HEK293 (cell line): ENCODE measurements around the gene RAB11FIP5.

Source experiments
- GLIS1 ChIP-seq: fragments of 450-650 bp; formaldehyde crosslinking; IDR thresholded peaks from 2 replicates; pipeline ENCODE4 v1.5.1; 2016; ENCODE audit warnings: missing biosample characterization, missing genetic modification characterization
- GLIS2 ChIP-seq: fragments of 450-650 bp; formaldehyde crosslinking; IDR thresholded peaks from 2 replicates; pipeline ENCODE4 v1.5.1; 2016; ENCODE audit warnings: missing biosample characterization, missing genetic modification characterization
- KLF1 ChIP-seq: fragments of 450-650 bp; formaldehyde crosslinking; IDR thresholded peaks from 2 replicates; pipeline ENCODE4 v1.5.1; 2016; ENCODE audit warnings: missing biosample characterization, missing genetic modification characterization
- KLF16 ChIP-seq: fragments of 450-650 bp; formaldehyde crosslinking; IDR thresholded peaks from 2 replicates; pipeline ENCODE4 v1.5.1; 2017; ENCODE audit warnings: missing biosample characterization, missing genetic modification characterization
- KLF9 ChIP-seq: fragments of 450-650 bp; formaldehyde crosslinking; IDR thresholded peaks from 2 replicates; pipeline ENCODE4 v1.5.1; 2016; ENCODE audit warnings: missing biosample characterization, missing genetic modification characterization, low read depth
- MYNN ChIP-seq: fragments of 450-650 bp; formaldehyde crosslinking; IDR thresholded peaks from 2 replicates; pipeline ENCODE4 v1.5.1; 2016; ENCODE audit warnings: missing biosample characterization, missing genetic modification characterization, borderline replicate concordance
- MZF1 ChIP-seq: fragments of 450-650 bp; formaldehyde crosslinking; IDR thresholded peaks from 2 replicates; pipeline ENCODE4 v1.5.1; 2017; ENCODE audit warnings: missing biosample characterization, missing genetic modification characterization, borderline replicate concordance
- SP7 ChIP-seq: fragments of 450-650 bp; formaldehyde crosslinking; IDR thresholded peaks from 2 replicates; pipeline ENCODE4 v1.5.1; 2016; ENCODE audit warnings: missing biosample characterization, missing genetic modification characterization
- TRIM28 ChIP-seq: IDR thresholded peaks from 2 replicates; pipeline ENCODE4 v1.6.1; 2011; ENCODE audit warnings: low read length, control low read depth, borderline replicate concordance
- YY2 ChIP-seq: fragments of 450-650 bp; formaldehyde crosslinking; IDR thresholded peaks from 2 replicates; pipeline ENCODE4 v1.5.1; 2016; ENCODE audit warnings: missing biosample characterization, missing genetic modification characterization
- ZBTB21 ChIP-seq: fragments of 450-650 bp; formaldehyde crosslinking; IDR thresholded peaks from 2 replicates; pipeline ENCODE4 v1.5.1; 2017; ENCODE audit warnings: missing biosample characterization, missing genetic modification characterization
- ZNF202 ChIP-seq: fragments of 450-650 bp; formaldehyde crosslinking; IDR thresholded peaks from 2 replicates; pipeline ENCODE4 v1.5.1; 2016; ENCODE audit warnings: missing biosample characterization, missing genetic modification characterization, borderline replicate concordance
- ZNF23 ChIP-seq: fragments of 450-650 bp; formaldehyde crosslinking; IDR thresholded peaks from 2 replicates; pipeline ENCODE4 v1.5.1; 2016; ENCODE audit warnings: missing biosample characterization, missing genetic modification characterization, borderline replicate concordance
- ZNF239 ChIP-seq: fragments of 450-650 bp; formaldehyde crosslinking; IDR thresholded peaks from 2 replicates; pipeline ENCODE4 v1.5.1; 2016; ENCODE audit warnings: missing biosample characterization, missing genetic modification characterization
- ZNF37A ChIP-seq: fragments of 450-650 bp; IDR thresholded peaks from 2 replicates; pipeline ENCODE4 v1.5.1; 2018; ENCODE audit warnings: missing biosample characterization, missing genetic modification characterization
- ZNF423 ChIP-seq: fragments of 450-650 bp; formaldehyde crosslinking; IDR thresholded peaks from 2 replicates; pipeline ENCODE4 v1.5.1; 2016; ENCODE audit warnings: missing biosample characterization, missing genetic modification characterization
- ZNF48 ChIP-seq: fragments of 450-650 bp; formaldehyde crosslinking; IDR thresholded peaks from 2 replicates; pipeline ENCODE4 v1.5.1; 2016; ENCODE audit warnings: missing biosample characterization, missing genetic modification characterization
- ZNF701 ChIP-seq: fragments of 450-650 bp; formaldehyde crosslinking; IDR thresholded peaks from 2 replicates; pipeline ENCODE4 v1.5.1; 2016; ENCODE audit warnings: missing biosample characterization, missing genetic modification characterization
- ZNF843 ChIP-seq: fragments of 450-650 bp; formaldehyde crosslinking; IDR thresholded peaks from 2 replicates; pipeline ENCODE4 v1.5.1; 2016; ENCODE audit warnings: missing biosample characterization, missing genetic modification characterization
- ZSCAN16 ChIP-seq: fragments of 450-650 bp; formaldehyde crosslinking; IDR thresholded peaks from 2 replicates; pipeline ENCODE4 v1.5.1; 2016; ENCODE audit warnings: missing biosample characterization, missing genetic modification characterization
- TF ChIP-seq, protein P1 (sequence below): fragments of 450-650 bp; formaldehyde crosslinking; IDR thresholded peaks from 2 replicates; pipeline ENCODE4 v1.5.1; 2016; ENCODE audit warnings: missing biosample characterization, missing genetic modification characterization
- TF ChIP-seq, protein P2 (sequence below): fragments of 450-650 bp; formaldehyde crosslinking; IDR thresholded peaks from 2 replicates; pipeline ENCODE4 v1.5.1; 2016; ENCODE audit warnings: missing biosample characterization, missing genetic modification characterization
- TF ChIP-seq, protein P3 (sequence below): fragments of 450-650 bp; formaldehyde crosslinking; IDR thresholded peaks from 2 replicates; pipeline ENCODE4 v1.5.1; 2017; ENCODE audit warnings: missing biosample characterization, missing genetic modification characterization
- TF ChIP-seq, protein P4 (sequence below): fragments of 450-650 bp; formaldehyde crosslinking; IDR thresholded peaks from 2 replicates; pipeline ENCODE4 v1.5.1; 2016; ENCODE audit warnings: missing biosample characterization, missing genetic modification characterization
- TF ChIP-seq, protein P5 (sequence below): fragments of 450-650 bp; formaldehyde crosslinking; IDR thresholded peaks from 2 replicates; pipeline ENCODE4 v1.5.1; 2016; ENCODE audit warnings: missing biosample characterization, missing genetic modification characterization
- TF ChIP-seq, protein P6 (sequence below): fragments of 450-650 bp; formaldehyde crosslinking; IDR thresholded peaks from 2 replicates; pipeline ENCODE4 v1.5.1; 2016; ENCODE audit warnings: missing biosample characterization, missing genetic modification characterization

The RAB11FIP5 gene

DNA sequence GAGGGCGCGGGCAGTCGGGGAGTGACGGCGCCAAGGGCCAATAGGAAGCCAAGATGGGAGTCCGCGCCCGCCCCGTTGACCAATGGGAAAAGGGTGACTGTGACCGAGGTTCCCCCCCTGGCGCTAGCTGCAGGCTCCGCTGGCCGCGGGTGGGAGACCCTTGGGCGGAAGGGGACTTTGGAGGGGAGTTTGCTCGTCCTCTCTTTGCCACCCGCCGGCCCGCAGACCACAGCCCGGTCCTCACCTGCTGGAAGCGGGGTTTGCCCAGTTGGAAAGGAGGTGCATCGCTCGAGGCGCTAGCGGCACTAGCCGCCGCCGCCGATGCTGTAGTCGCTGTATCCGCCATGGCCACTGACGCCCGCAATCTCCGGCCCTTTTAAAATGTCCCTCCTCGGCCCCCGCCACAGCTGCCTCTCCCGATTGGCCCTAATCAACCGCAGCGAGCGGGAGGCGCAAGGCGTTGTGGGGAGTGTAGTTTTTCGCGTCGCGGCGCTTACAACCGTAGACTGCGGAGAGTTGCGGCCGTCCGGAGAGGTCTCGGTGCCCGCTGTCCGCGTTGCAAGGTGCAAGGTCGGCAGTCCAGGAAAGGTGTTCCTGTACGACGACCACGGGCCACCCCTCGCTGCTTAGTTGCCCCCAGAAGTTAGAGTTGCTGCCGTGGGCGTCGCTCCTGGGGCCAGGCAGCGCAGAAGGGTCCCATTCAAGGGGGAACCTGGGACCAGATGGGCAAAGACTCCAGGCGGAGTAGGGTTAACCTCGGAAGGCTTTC lies 41.2 kb downstream of the RAB11FIP5 start, which contains the start of gene SFXN5 (continued):
- TF ChIP-seq, protein P1, sequence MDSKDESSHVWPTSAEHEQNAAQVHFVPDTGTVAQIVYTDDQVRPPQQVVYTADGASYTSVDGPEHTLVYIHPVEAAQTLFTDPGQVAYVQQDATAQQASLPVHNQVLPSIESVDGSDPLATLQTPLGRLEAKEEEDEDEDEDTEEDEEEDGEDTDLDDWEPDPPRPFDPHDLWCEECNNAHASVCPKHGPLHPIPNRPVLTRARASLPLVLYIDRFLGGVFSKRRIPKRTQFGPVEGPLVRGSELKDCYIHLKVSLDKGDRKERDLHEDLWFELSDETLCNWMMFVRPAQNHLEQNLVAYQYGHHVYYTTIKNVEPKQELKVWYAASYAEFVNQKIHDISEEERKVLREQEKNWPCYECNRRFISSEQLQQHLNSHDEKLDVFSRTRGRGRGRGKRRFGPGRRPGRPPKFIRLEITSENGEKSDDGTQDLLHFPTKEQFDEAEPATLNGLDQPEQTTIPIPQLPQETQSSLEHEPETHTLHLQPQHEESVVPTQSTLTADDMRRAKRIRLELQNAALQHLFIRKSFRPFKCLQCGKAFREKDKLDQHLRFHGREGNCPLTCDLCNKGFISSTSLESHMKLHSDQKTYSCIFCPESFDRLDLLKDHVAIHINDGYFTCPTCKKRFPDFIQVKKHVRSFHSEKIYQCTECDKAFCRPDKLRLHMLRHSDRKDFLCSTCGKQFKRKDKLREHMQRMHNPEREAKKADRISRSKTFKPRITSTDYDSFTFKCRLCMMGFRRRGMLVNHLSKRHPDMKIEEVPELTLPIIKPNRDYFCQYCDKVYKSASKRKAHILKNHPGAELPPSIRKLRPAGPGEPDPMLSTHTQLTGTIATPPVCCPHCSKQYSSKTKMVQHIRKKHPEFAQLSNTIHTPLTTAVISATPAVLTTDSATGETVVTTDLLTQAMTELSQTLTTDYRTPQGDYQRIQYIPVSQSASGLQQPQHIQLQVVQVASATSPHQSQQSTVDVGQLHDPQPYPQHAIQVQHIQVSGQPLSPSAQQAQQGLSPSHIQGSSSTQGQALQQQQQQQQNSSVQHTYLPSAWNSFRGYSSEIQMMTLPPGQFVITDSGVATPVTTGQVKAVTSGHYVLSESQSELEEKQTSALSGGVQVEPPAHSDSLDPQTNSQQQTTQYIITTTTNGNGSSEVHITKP (tag by site-specific recombination), result peak; percentile 90
- no peak for TF ChIP-seq ZNF23 (tag by site-specific recombination)
- no peak for TF ChIP-seq ZBTB21 (tag by site-specific recombination)
- TF ChIP-seq GLIS2 (tag by site-specific recombination), result peak; percentile 84
- TF ChIP-seq, protein P2, sequence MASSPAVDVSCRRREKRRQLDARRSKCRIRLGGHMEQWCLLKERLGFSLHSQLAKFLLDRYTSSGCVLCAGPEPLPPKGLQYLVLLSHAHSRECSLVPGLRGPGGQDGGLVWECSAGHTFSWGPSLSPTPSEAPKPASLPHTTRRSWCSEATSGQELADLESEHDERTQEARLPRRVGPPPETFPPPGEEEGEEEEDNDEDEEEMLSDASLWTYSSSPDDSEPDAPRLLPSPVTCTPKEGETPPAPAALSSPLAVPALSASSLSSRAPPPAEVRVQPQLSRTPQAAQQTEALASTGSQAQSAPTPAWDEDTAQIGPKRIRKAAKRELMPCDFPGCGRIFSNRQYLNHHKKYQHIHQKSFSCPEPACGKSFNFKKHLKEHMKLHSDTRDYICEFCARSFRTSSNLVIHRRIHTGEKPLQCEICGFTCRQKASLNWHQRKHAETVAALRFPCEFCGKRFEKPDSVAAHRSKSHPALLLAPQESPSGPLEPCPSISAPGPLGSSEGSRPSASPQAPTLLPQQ (tag by site-specific recombination), result peak; percentile 97
- peak; percentile 87 for TF ChIP-seq YY2 (tag by site-specific recombination)
- 0 out of 2 replicates have a peak, but pooled peaks have one; percentile 44 for TF ChIP-seq TRIM28
- peak; percentile 72; the same call in 1 of the 2 replicates for TF ChIP-seq SP7 (tag by site-specific recombination)
- peak; percentile 20; the same call in 1 of the 2 replicates for TF ChIP-seq KLF1 (tag by site-specific recombination)
- TF ChIP-seq ZNF701 (tag by site-specific recombination), result no peak
- TF ChIP-seq KLF9 (tag by site-specific recombination), result 0 out of 2 replicates have a peak, but pooled peaks have one; percentile 38
- no peak for TF ChIP-seq ZNF37A (tag by site-specific recombination)
- no peak for TF ChIP-seq MYNN (tag by site-specific recombination)
- TF ChIP-seq, protein P3, sequence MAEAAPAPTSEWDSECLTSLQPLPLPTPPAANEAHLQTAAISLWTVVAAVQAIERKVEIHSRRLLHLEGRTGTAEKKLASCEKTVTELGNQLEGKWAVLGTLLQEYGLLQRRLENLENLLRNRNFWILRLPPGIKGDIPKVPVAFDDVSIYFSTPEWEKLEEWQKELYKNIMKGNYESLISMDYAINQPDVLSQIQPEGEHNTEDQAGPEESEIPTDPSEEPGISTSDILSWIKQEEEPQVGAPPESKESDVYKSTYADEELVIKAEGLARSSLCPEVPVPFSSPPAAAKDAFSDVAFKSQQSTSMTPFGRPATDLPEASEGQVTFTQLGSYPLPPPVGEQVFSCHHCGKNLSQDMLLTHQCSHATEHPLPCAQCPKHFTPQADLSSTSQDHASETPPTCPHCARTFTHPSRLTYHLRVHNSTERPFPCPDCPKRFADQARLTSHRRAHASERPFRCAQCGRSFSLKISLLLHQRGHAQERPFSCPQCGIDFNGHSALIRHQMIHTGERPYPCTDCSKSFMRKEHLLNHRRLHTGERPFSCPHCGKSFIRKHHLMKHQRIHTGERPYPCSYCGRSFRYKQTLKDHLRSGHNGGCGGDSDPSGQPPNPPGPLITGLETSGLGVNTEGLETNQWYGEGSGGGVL (tag by site-specific recombination), result peak; percentile 29; the same call in 1 of the 2 replicates
- TF ChIP-seq, protein P4, sequence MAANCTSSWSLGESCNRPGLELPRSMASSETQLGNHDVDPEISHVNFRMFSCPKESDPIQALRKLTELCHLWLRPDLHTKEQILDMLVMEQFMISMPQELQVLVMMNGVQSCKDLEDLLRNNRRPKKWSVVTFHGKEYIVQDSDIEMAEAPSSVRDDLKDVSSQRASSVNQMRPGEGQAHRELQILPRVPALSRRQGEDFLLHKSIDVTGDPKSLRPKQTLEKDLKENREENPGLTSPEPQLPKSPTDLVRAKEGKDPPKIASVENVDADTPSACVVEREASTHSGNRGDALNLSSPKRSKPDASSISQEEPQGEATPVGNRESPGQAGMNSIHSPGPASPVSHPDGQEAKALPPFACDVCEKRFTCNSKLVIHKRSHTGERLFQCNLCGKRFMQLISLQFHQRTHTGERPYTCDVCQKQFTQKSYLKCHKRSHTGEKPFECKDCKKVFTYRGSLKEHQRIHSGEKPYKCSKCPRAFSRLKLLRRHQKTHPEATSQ, result no peak
- TF ChIP-seq GLIS1 (tag by site-specific recombination), result peak; percentile 79
- TF ChIP-seq ZNF48 (tag by site-specific recombination), result no peak
- TF ChIP-seq ZNF423, result peak; percentile 36; the same call in 1 of the 2 replicates
- peak; percentile 68; the same call in 1 of the 2 replicates for TF ChIP-seq MZF1
- no peak for TF ChIP-seq ZNF202 (tag by site-specific recombination)
- TF ChIP-seq, protein P5, sequence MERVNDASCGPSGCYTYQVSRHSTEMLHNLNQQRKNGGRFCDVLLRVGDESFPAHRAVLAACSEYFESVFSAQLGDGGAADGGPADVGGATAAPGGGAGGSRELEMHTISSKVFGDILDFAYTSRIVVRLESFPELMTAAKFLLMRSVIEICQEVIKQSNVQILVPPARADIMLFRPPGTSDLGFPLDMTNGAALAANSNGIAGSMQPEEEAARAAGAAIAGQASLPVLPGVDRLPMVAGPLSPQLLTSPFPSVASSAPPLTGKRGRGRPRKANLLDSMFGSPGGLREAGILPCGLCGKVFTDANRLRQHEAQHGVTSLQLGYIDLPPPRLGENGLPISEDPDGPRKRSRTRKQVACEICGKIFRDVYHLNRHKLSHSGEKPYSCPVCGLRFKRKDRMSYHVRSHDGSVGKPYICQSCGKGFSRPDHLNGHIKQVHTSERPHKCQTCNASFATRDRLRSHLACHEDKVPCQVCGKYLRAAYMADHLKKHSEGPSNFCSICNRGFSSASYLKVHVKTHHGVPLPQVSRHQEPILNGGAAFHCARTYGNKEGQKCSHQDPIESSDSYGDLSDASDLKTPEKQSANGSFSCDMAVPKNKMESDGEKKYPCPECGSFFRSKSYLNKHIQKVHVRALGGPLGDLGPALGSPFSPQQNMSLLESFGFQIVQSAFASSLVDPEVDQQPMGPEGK (tag by site-specific recombination), result peak; percentile 94
- no peak for TF ChIP-seq ZSCAN16
- peak; percentile 96 for TF ChIP-seq KLF16 (tag by site-specific recombination)
- TF ChIP-seq ZNF843 (tag by site-specific recombination), result 0 out of 2 replicates have a peak, but pooled peaks have one; percentile 38
- TF ChIP-seq ZNF239 (tag by site-specific recombination), result no peak
- TF ChIP-seq, protein P6, sequence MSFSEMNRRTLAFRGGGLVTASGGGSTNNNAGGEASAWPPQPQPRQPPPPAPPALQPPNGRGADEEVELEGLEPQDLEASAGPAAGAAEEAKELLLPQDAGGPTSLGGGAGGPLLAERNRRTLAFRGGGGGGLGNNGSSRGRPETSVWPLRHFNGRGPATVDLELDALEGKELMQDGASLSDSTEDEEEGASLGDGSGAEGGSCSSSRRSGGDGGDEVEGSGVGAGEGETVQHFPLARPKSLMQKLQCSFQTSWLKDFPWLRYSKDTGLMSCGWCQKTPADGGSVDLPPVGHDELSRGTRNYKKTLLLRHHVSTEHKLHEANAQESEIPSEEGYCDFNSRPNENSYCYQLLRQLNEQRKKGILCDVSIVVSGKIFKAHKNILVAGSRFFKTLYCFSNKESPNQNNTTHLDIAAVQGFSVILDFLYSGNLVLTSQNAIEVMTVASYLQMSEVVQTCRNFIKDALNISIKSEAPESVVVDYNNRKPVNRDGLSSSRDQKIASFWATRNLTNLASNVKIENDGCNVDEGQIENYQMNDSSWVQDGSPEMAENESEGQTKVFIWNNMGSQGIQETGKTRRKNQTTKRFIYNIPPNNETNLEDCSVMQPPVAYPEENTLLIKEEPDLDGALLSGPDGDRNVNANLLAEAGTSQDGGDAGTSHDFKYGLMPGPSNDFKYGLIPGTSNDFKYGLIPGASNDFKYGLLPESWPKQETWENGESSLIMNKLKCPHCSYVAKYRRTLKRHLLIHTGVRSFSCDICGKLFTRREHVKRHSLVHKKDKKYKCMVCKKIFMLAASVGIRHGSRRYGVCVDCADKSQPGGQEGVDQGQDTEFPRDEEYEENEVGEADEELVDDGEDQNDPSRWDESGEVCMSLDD (tag by site-specific recombination), result peak; percentile 72; the same call in 1 of the 2 replicates
